Endothelial cell of umbilical vein (primary cell): Measurements from ENCODE around the gene GJA10. TPM values are rescaled to one million over a fixed set of nuclear protein-coding genes. Genes with fewer than 3 reads are reported as not detected.

Source experiments
- BruUV-seq: library from RNA; stranded (reverse); fragments of 400-500 nt; replicated peaks from 2 replicates; lab custom pipeline; 2021; lab: Mats Ljungman, UMichigan
- CTCF ChIA-PET: fragments of 300-600, 350-600 bp; sonication (Branson Sonifier 250); formaldehyde crosslinking; loops from one replicate; lab custom pipeline; 2021; ENCODE audit warnings: antibody characterized with exemption, inconsistent platforms; lab: Charles Lee
- POLR2A ChIA-PET: fragments of 300-600, 350-600 bp; sonication (Branson Sonifier 250); formaldehyde crosslinking; loops from one replicate; lab custom pipeline; 2021; ENCODE audit warnings: antibody characterized with exemption, inconsistent platforms; lab: Charles Lee
- DNase-seq: peaks from one replicate; pipeline ENCODE4 v3.0.0-alpha.2; 2011; ENCODE audit warnings: low read depth, low spot score
- FAIRE-seq: peaks from 2 replicates; lab custom pipeline; 2011; peaks lifted over from hg19 to GRCh38; lab: Jason Lieb, UNC
- H2AFZ ChIP-seq: 2 replicates; pipeline ENCODE4 v1.6.0; 2012; ENCODE audit warnings: low read depth, low read length, control low read depth, inconsistent platforms
- H3K27ac ChIP-seq: 2 replicates; pipeline ENCODE4 v1.5.1; 2011; ENCODE audit warnings: low read depth, mild to moderate bottlenecking, control low read depth, low read length, moderate library complexity; ENCODE audit not compliant: insufficient read depth
- H3K27me3 ChIP-seq, 2 experiments: 2 replicates each; pipeline versions ENCODE4 v1.6.0 to v1.6.1; 2011; ENCODE audit warnings: low read length in 2 of 2, mixed read lengths in 1 of 2; ENCODE audit not compliant: control insufficient read depth in 2 of 2, insufficient read depth in 2 of 2
- H3K36me3 ChIP-seq, 2 experiments: 2 replicates in 1 of 2; 3 replicates in 1 of 2; pipeline ENCODE4 v1.5.1; 2011; ENCODE audit warnings: low read length in 2 of 2, mild to moderate bottlenecking in 1 of 2, moderate library complexity in 1 of 2; ENCODE audit not compliant: control insufficient read depth in 2 of 2, insufficient read depth in 2 of 2; ENCODE audit errors: extremely low read depth in 1 of 2
- H3K4me1 ChIP-seq: 3 replicates; pipeline ENCODE4 v1.5.1; 2011; ENCODE audit warnings: mild to moderate bottlenecking, low read length; ENCODE audit not compliant: control insufficient read depth, insufficient read depth; ENCODE audit errors: extremely low read depth
- H3K4me2 ChIP-seq: 2 replicates; pipeline ENCODE4 v1.6.1; 2011; ENCODE audit warnings: low read length, control low read depth, mixed read lengths; ENCODE audit not compliant: insufficient read depth
- H3K4me3 ChIP-seq, 3 experiments: fragments of 200-600 bp in 1 of 3; sonication (generic), shearing (Covaris generic) in 1 of 3; replicated peaks in 1 of 3; 2 replicates each; pipeline ENCODE4 v1.5.1; 2011 to 2016; ENCODE audit warnings: control low read depth in 3 of 3, low read length in 3 of 3, mild to moderate bottlenecking in 2 of 3, inconsistent platforms in 1 of 3, low read depth in 1 of 3, moderate library complexity in 1 of 3; ENCODE audit not compliant: insufficient read depth in 1 of 3
- H3K79me2 ChIP-seq: 2 replicates; pipeline ENCODE4 v1.6.0; 2012; ENCODE audit warnings: low read length, inconsistent platforms; ENCODE audit not compliant: control insufficient read depth, insufficient read depth
- H3K9ac ChIP-seq: replicated peaks from 2 replicates; pipeline ENCODE3; 2011; ENCODE audit warnings: low read length, control low read depth; ENCODE audit not compliant: insufficient read depth; ENCODE audit errors: extremely low read depth
- H3K9me1 ChIP-seq: replicated peaks from 3 replicates; pipeline ENCODE4 v1.6.0; 2011; ENCODE audit warnings: mild to moderate bottlenecking, low read length; ENCODE audit not compliant: control insufficient read depth, insufficient read depth; ENCODE audit errors: extremely low read depth
- H3K9me3 ChIP-seq: replicated peaks from 2 replicates; pipeline ENCODE4 v1.5.1; 2012; ENCODE audit warnings: low read length, inconsistent platforms; ENCODE audit not compliant: control insufficient read depth, insufficient read depth
- H4K20me1 ChIP-seq: replicated peaks from 2 replicates; pipeline ENCODE3; 2011; ENCODE audit warnings: mild to moderate bottlenecking, low read length; ENCODE audit not compliant: control insufficient read depth, insufficient read depth; ENCODE audit errors: extremely low read depth
- EZH2 ChIP-seq: IDR thresholded peaks from 2 replicates; pipeline ENCODE4 v1.6.1; 2012; ENCODE audit warnings: borderline replicate concordance, low read depth, mild to moderate bottlenecking, moderate library complexity, low read length, inconsistent platforms; ENCODE audit not compliant: severe bottlenecking
- FOS ChIP-seq: IDR thresholded peaks from 2 replicates; pipeline ENCODE4 v1.6.1; 2011; ENCODE audit warnings: mild to moderate bottlenecking, low read length, moderate library complexity, borderline replicate concordance; ENCODE audit not compliant: insufficient read depth
- GATA2 ChIP-seq: IDR thresholded peaks from 2 replicates; pipeline ENCODE4 v1.7.0; 2011; ENCODE audit warnings: low read depth, mild to moderate bottlenecking, moderate library complexity, mixed read lengths, low read length; ENCODE audit not compliant: insufficient read length, insufficient read depth
- JUN ChIP-seq: IDR thresholded peaks from 2 replicates; pipeline ENCODE4 v1.6.1; 2011; ENCODE audit warnings: borderline replicate concordance, low read depth; ENCODE audit not compliant: insufficient read length, insufficient read depth
- MYC ChIP-seq: IDR thresholded peaks from one replicate; pipeline ENCODE4 v1.6.1; 2011; ENCODE audit warnings: mild to moderate bottlenecking, low read depth, low read length
- POLR2A ChIP-seq: IDR thresholded peaks from 2 replicates; pipeline ENCODE4 v1.6.1; 2012; ENCODE audit warnings: low read depth, mild to moderate bottlenecking, control low read depth, low read length
- POLR2AphosphoS5 ChIP-seq: IDR thresholded peaks from 2 replicates; pipeline ENCODE4 v1.6.1; 2012; ENCODE audit warnings: low read depth, mild to moderate bottlenecking, control low read depth, low read length, moderate library complexity; ENCODE audit not compliant: insufficient read depth
- dilution Hi-C: fragments of 300-500 bp; cut with MboI; formaldehyde crosslinking; loops from one replicate; pipeline ENCODE4 v1.15.0; 2019; ENCODE audit warnings: low sequenced_read_pairs; ENCODE audit not compliant: extremely low pct_ligation_motif_present
- intact Hi-C: fragments of 100-400 bp; cut with micrococcal nuclease; formaldehyde crosslinking; loops from one replicate; pipeline ENCODE4 v1.10.0; 2022
- polyA plus RNA-seq, 4 experiments: library from polyadenylated mRNA; depleted of rRNA in 3 of 4; stranded (reverse) in 3 of 4; unstranded in 1 of 4; fragments of >200 nt; gene quantifications; 2 replicates each; pipeline versions ENCODE4 v1.2.1 to v1.2.3, GENCODE V29; 2011 to 2012; ENCODE audit warnings: missing spikeins in 1 of 4
- total RNA-seq: library from RNA; stranded (reverse); gene quantifications from 2 replicates; pipeline ENCODE4 v1.2.3, GENCODE V29; 2021
- TF ChIP-seq, protein P1 (sequence below), 2 donors: IDR thresholded peaks; 1 replicate in 1 of 2; 2 replicates in 1 of 2; pipeline ENCODE4 v1.5.1; 2011; ENCODE audit warnings: low read length in 2 of 2, mild to moderate bottlenecking in 2 of 2, moderate library complexity in 2 of 2, control low read depth in 1 of 2, inconsistent platforms in 1 of 2, low read depth in 1 of 2; ENCODE audit not compliant: insufficient read depth in 1 of 2; ENCODE audit errors: extremely low read depth in 1 of 2
- TF ChIP-seq, protein P2 (sequence below): IDR thresholded peaks from 2 replicates; pipeline ENCODE4 v1.6.1; 2011; ENCODE audit not compliant: insufficient read depth, insufficient read length

GJA10 gene
- total and polyA plus RNA-seq, 2 donors (not counting 3 experiments of a cell fraction or from before 2014, with no cell fraction given) = not detected

DNA sequence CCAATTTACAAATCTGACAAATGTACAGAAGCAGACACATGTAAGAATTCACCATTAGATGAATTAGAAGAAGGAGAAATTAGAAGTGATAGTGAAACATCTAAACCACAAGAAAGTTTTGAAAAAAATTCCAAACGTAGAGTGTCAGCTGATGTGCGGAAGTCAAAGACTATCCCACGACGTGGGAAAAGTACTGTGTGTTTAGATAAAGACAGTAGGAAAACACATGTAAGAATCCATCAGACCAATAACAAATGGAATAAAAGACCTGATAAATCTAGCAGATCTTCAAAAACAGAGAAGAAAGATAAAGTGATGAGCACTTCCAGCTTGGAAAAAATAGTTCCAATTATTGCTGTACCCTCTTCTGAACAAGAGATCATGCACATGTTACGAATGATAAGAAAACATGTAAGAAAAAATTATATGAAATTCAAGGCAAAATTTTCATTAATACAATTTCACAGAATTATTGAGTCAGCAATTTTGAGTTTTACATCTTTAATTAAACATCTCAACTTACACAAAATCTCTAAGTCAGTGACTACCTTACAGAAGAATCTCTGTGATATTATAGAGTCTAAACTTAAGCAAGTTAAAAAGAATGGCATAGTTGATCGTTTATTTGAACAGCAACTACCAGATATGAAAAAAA, 28.1 kb upstream of the GJA10 start:
- dilution Hi-C loops (no loop called here), intact Hi-C loops (no loop called here)
- no peak overlapping the region for H3K9ac ChIP-seq
- H4K20me1 ChIP-seq = peaks cover 2% of the 10 kb centered on the region
- no peak overlapping the region for H3K4me2 ChIP-seq
- FAIRE-seq (no peak), DNase-seq (no peak)
- no peaks in the 10 kb centered on the region for H3K27me3 ChIP-seq
- POLR2A ChIA-PET = no interaction called here
- CTCF ChIA-PET = no interaction called here
- peaks cover 15 to 34% of the 10 kb centered on the region in 2 experiments for H3K36me3 ChIP-seq
- no peak overlapping the region for H2AFZ ChIP-seq
- no peak overlapping the region for H3K4me3 ChIP-seq
- H3K9me1 ChIP-seq = no peaks in the 10 kb centered on the region
- no peaks in the 10 kb centered on the region for H3K4me1 ChIP-seq
- TF ChIP-seq EZH2 (no peak), POLR2A (no peak), JUN (no peak), GATA2 (no peak), POLR2AphosphoS5 (no peak), FOS (no peak), MYC (no peak)
- TF ChIP-seq, protein P1, sequence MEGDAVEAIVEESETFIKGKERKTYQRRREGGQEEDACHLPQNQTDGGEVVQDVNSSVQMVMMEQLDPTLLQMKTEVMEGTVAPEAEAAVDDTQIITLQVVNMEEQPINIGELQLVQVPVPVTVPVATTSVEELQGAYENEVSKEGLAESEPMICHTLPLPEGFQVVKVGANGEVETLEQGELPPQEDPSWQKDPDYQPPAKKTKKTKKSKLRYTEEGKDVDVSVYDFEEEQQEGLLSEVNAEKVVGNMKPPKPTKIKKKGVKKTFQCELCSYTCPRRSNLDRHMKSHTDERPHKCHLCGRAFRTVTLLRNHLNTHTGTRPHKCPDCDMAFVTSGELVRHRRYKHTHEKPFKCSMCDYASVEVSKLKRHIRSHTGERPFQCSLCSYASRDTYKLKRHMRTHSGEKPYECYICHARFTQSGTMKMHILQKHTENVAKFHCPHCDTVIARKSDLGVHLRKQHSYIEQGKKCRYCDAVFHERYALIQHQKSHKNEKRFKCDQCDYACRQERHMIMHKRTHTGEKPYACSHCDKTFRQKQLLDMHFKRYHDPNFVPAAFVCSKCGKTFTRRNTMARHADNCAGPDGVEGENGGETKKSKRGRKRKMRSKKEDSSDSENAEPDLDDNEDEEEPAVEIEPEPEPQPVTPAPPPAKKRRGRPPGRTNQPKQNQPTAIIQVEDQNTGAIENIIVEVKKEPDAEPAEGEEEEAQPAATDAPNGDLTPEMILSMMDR (IDR thresholded peaks at IDR 0.05; ENCODE audit: extremely low read depth in 1 of 2, insufficient read depth in 1 of 2, low read depth in 1 of 2, low read length in 2 of 2) = no peak
- TF ChIP-seq, protein P2, sequence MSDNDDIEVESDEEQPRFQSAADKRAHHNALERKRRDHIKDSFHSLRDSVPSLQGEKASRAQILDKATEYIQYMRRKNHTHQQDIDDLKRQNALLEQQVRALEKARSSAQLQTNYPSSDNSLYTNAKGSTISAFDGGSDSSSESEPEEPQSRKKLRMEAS = no peak
- H3K79me2 ChIP-seq = no peaks in the 10 kb centered on the region
- BruUV-seq = no TSS peak
- H3K9me3 ChIP-seq = no peaks in the 10 kb centered on the region
- H3K27ac ChIP-seq = no peak overlapping the region
